HUES6 (cell line): Measurements from ENCODE around the gene BCAS4.

Experiments
- H3K27ac ChIP-seq: 2 replicates; pipeline ENCODE4 v1.7.0; 2013; ENCODE audit warnings: low read depth, mild to moderate bottlenecking, low read length, inconsistent platforms
- H3K27me3 ChIP-seq: 2 replicates; pipeline ENCODE4 v1.6.1; 2013; ENCODE audit warnings: low read length; ENCODE audit not compliant: control insufficient read depth, insufficient read depth
- H3K36me3 ChIP-seq: 2 replicates; pipeline ENCODE4 v1.6.1; 2013; ENCODE audit warnings: low read length; ENCODE audit not compliant: control insufficient read depth, insufficient read depth
- H3K4me1 ChIP-seq: 2 replicates; pipeline ENCODE4 v1.6.1; 2013; ENCODE audit warnings: low read length; ENCODE audit not compliant: control insufficient read depth, insufficient read depth
- H3K4me3 ChIP-seq: 2 replicates; pipeline ENCODE4 v1.5.1; 2013; ENCODE audit warnings: low read depth, low read length
- H3K9ac ChIP-seq: one replicate; pipeline ENCODE4 v1.6.1; 2013; ENCODE audit warnings: mild to moderate bottlenecking, low read length
- H3K9me3 ChIP-seq: 2 replicates; pipeline ENCODE4 v1.6.1; 2013; ENCODE audit warnings: low read depth, low read length; ENCODE audit not compliant: control insufficient read depth, insufficient read depth

BCAS4 gene

GRCh38 chr20:50900261-50900660 lies 105.4 kb downstream of the BCAS4 start:
- Histone ChIP-seq H3K27ac (no peak overlapping the region), H3K9ac (no peak overlapping the region), H3K4me1 (no peaks in the 10 kb centered on the region), H3K9me3 (no peaks in the 10 kb centered on the region), H3K36me3 (peaks cover 93% of the 10 kb centered on the region), H3K4me3 (no peak overlapping the region), H3K27me3 (no peaks in the 10 kb centered on the region)

- Histone ChIP-seq H3K9me3 (no peaks in the 10 kb centered on the region), H3K36me3 (peaks cover 87% of the 10 kb centered on the region), H3K4me1 (no peaks in the 10 kb centered on the region; the same call in 1 of the 2 replicates), H3K9ac (no peak overlapping the region), H3K27me3 (no peaks in the 10 kb centered on the region), H3K4me3 (no peak overlapping the region), H3K27ac (no peak overlapping the region)
Measured at GRCh38 chr20:50901301-50901700, 106.4 kb downstream of the BCAS4 start.

GRCh38 chr20:50903353-50904051 lies 108.6 kb downstream of the BCAS4 start:
- Histone ChIP-seq H3K27ac (no peak overlapping the region), H3K9ac (no peak overlapping the region), H3K36me3 (peaks cover 80% of the 10 kb centered on the region), H3K4me1 (no peaks in the 10 kb centered on the region; the same call in 1 of the 2 replicates), H3K4me3 (no peak overlapping the region), H3K9me3 (no peaks in the 10 kb centered on the region), H3K27me3 (no peaks in the 10 kb centered on the region)

GRCh38 chr20:50904067-50904570 lies 109.3 kb downstream of the BCAS4 start:
- no peaks in the 10 kb centered on the region for H3K27me3 ChIP-seq
- no peak overlapping the region for H3K27ac ChIP-seq
- peaks cover 74% of the 10 kb centered on the region for H3K36me3 ChIP-seq
- H3K9ac ChIP-seq: no peak overlapping the region
- H3K4me3 ChIP-seq: no peak overlapping the region
- no peaks in the 10 kb centered on the region; the same call in 1 of the 2 replicates for H3K4me1 ChIP-seq
- no peaks in the 10 kb centered on the region for H3K9me3 ChIP-seq

GRCh38 chr20:50909413-50909812 lies 114.6 kb downstream of the BCAS4 start:
- no peak overlapping the region for H3K9ac ChIP-seq
- H3K9me3 ChIP-seq: no peaks in the 10 kb centered on the region
- no peaks in the 10 kb centered on the region for H3K27me3 ChIP-seq
- H3K4me3 ChIP-seq: no peak overlapping the region
- no peak overlapping the region for H3K27ac ChIP-seq
- peaks cover 10% of the 10 kb centered on the region for H3K4me1 ChIP-seq
- peaks cover 60% of the 10 kb centered on the region for H3K36me3 ChIP-seq

- no peak overlapping the region for H3K9ac ChIP-seq
- peaks cover 21% of the 10 kb centered on the region for H3K4me1 ChIP-seq
- no peaks in the 10 kb centered on the region for H3K9me3 ChIP-seq
- H3K4me3 ChIP-seq: no peak overlapping the region
- H3K27me3 ChIP-seq: no peaks in the 10 kb centered on the region
- H3K36me3 ChIP-seq: peaks cover 62% of the 10 kb centered on the region
- no peak overlapping the region for H3K27ac ChIP-seq
Measured at GRCh38 chr20:50911030-50911429, 116.2 kb downstream of the BCAS4 start.

GRCh38 chr20:50911716-50912115 lies 116.9 kb downstream of the BCAS4 start:
- Histone ChIP-seq H3K36me3 (peaks cover 63% of the 10 kb centered on the region), H3K27ac (no peak overlapping the region), H3K9ac (no peak overlapping the region), H3K4me1 (peaks cover 22% of the 10 kb centered on the region), H3K4me3 (no peak overlapping the region), H3K27me3 (no peaks in the 10 kb centered on the region), H3K9me3 (no peaks in the 10 kb centered on the region)

- H3K9me3 ChIP-seq: no peaks in the 10 kb centered on the region
- no peak overlapping the region for H3K9ac ChIP-seq
- no peak overlapping the region for H3K27ac ChIP-seq
- H3K4me3 ChIP-seq: no peak overlapping the region
- H3K4me1 ChIP-seq: peaks cover 35% of the 10 kb centered on the region
- H3K27me3 ChIP-seq: no peaks in the 10 kb centered on the region
- H3K36me3 ChIP-seq: peaks cover 73% of the 10 kb centered on the region
Measured at GRCh38 chr20:50913690-50914375, 119.0 kb downstream of the BCAS4 start.

- H3K27ac ChIP-seq: no peak overlapping the region
- H3K36me3 ChIP-seq: peaks cover 71% of the 10 kb centered on the region
- H3K9ac ChIP-seq: no peak overlapping the region
Measured at GRCh38 chr20:50915424-50915823, 120.6 kb downstream of the BCAS4 start.

GRCh38 chr20:50916257-50916656 lies 121.4 kb downstream of the BCAS4 start:
- H3K4me1 ChIP-seq: peaks cover 38% of the 10 kb centered on the region
- H3K27ac ChIP-seq: no peak overlapping the region
- no peaks in the 10 kb centered on the region for H3K9me3 ChIP-seq
- no peaks in the 10 kb centered on the region for H3K27me3 ChIP-seq
- peaks cover 73% of the 10 kb centered on the region for H3K36me3 ChIP-seq
- no peak overlapping the region for H3K4me3 ChIP-seq
- no peak overlapping the region for H3K9ac ChIP-seq

More at GRCh38 chr20:50915424-50915823, 120.6 kb downstream of the BCAS4 start:
- peaks cover 36% of the 10 kb centered on the region for H3K4me1 ChIP-seq
- H3K4me3 ChIP-seq: no peak overlapping the region
- no peaks in the 10 kb centered on the region for H3K9me3 ChIP-seq
- no peaks in the 10 kb centered on the region for H3K27me3 ChIP-seq

GRCh38 chr20:50916934-50917333 lies 122.1 kb downstream of the BCAS4 start:
- Histone ChIP-seq H3K36me3 (peaks cover 75% of the 10 kb centered on the region), H3K27ac (no peak overlapping the region), H3K9ac (no peak overlapping the region), H3K4me3 (no peak overlapping the region), H3K4me1 (peaks cover 43% of the 10 kb centered on the region), H3K9me3 (no peaks in the 10 kb centered on the region), H3K27me3 (no peaks in the 10 kb centered on the region)
